GM18520 (cell line): ENCODE results near the gene ALOXE3.

Experiments
- ATAC-seq: cut with Tn5 transposase; IDR thresholded peaks from one replicate; pipeline ENCODE4 v1.9.1; 2021; ENCODE audit not compliant: unreplicated experiment

Gene ALOXE3

DNA sequence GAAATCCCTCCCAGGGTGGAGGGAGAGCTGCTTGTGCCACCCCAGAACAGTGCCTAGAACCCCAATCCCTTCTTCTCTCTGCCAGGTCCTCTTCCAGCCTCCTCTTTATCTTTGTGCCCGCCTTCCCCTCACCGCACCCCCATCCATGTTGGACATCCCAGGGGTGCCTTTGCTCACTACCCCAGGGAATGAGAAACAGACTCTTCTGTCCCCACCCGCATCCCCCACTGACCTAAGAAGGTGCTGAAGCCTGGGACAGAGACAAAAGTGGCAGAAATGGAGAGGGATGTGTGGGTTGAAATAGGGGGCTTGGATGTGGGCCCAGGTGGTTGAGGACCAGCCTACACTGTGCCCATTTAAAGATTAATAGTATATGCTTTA, 62.5 kb downstream of the ALOXE3 start:
- no peak for ATAC-seq

DNA sequence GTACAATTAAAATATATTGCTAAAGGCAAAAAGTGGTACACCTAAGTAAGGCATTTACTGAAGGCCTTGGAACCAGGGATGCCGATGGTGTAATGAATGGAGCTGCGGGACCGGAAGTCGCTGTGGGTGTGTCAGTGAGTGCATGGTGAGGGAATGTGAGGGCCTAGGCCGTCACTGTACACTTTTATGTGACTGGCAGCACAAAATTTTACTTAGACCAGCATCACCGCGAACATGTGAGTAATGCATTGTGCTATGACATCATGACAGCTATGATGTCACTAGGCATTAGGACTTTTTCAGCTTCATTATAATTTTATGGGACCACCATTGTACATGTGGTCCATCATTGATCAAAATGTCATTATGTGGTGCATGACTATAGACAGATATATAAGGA, 64.7 kb downstream of the ALOXE3 start:
- ATAC-seq = no peak

DNA sequence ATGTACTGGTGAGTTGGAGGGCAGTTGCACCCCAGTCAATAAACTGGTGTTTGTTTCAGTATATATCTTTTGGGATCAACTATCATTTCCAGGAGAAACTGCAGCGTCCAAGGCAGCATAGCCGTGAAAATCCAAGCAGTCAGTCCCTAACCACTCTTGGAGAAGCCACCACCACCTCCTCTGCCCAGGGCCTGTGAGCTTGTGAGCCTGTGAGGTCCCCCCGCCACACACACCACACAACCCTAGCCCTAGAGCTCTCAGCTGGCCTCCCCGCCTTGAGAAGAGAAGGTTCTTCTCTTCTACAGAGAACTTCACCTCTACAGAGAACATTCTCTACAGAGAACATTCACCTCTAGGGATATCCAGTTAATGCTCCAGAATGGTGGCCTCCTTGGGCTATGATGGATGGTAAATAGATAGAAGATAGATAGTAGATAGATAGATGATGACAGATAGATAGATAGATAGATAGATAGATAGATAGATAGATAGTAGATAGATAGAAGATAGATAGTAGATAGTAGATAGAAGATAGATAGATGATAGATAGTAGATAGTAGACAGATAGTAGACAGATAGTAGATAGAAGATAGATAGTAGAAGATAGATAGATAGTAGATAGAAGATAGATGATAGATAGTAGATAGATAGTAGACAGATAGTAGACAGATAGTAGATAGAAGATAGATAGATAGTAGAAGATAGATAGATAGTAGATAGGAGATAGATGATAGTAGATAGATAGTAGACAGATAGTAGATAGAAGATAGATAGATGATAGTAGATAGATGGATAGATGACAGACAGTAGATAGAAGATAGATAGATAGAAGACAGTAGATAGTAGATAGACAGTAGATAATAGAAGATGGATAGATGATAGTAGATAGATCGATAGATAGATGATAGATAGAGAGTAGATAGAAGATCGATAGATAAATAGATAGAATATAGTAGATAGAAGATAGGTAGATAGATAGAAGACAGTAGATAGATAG, 65.8 kb downstream of the ALOXE3 start:
- ATAC-seq = no peak

DNA sequence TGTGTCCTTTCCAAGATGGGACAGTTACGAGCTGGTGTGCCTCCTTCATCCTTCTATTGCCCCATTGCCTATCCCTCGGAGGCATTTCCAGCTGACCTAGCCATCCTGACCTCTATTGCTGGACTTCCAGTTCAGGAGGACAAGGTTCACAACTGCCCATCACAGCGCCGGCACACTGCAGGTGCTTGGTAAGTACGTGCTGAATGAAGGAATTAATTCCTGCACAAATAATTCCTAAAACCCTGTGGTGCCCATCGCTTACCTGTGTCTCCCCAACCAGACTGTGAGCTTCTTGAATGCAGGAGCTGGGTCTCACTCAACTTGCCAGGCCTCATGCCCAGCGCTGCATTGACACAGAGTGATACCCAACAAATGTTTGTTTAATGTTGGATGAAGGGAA, 66.5 kb downstream of the ALOXE3 start:
- ATAC-seq = no peak

DNA sequence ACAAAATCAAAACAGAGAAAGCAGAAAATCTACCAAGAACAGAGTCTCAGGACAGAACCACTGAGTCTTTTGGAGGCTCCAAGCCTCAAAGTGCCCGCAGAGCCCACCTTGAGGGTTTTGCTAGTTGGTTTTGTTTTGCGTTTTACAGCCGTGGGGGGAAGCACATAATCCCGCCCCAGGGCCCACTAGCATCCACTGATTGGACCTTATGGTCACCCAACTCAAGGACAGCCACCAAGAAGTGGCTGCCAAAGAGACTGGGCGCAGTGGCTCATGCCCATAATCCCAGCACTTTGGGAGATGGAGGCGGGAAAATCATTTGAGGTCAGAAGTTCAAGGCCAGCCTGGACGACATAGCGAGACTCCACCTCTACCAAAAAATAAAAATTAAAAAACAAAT, 69.6 kb downstream of the ALOXE3 start:
- no peak for ATAC-seq

DNA sequence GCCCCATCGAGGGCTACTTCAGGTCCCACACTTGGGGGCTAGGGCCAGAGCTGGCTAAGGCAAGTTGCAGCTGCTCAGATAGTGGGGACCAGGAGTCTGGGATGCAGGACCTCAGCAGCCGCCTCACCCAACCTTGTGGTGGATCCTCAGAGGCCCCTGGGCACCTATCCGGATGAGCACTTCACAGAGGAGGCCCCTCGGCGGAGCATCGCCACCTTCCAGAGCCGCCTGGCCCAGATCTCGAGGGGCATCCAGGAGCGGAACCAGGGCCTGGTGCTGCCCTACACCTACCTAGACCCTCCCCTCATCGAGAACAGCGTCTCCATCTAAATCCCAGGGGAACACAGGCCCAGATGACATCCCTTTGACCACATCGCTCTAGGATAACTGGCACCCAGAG, 70.1 kb downstream of the ALOXE3 start:
- no peak for ATAC-seq

DNA sequence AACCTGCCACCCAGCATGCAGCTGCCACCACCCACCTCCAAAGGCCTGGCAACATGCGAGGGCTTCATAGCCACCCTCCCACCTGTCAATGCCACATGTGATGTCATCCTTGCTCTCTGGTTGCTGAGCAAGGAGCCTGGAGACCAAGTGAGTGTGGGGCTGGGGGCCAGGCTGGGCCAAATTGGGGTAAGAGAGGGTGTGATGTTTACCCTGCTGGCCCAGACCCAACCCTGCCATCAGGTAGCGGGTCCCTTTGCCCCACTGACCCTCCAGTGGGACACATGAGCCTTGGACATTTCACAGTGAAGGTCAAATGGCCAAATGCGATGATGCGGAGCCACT, 70.6 kb downstream of the ALOXE3 start:
- ATAC-seq = no peak

DNA sequence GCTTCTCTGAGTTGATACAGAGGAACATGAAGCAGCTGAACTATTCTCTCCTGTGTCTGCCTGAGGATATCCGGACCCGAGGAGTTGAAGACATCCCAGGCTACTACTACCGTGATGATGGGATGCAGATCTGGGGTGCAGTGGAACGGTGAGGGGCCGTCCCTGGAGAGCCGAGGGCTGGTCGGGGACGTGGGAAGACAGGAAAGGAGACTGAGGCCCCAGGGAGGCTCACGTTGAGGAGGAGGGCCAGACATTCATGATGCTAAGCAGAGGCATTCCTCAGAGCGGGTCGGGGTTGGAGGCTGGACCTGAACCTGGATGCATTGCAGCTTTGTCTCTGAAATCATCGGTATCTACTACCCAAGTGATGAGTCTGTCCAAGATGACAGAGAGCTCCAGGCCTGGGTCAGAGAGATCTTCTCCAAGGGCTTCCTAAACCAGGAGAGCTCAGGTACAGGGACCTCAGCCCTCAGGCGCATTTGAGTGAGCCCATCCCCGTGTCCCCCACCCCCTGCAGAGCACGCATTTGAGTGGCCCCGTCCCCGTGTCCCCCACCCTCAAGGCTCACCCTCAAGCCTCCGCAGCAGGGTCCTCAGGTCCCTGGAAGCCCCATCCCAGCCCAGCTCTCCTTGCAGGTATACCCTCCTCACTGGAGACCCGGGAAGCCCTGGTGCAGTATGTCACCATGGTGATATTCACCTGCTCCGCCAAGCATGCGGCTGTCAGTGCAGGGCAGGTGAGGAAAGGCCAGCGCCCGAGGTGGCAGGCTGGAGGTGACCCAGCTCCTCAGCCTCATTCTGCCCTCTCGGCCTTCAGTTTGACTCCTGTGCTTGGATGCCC, 71.2 kb downstream of the ALOXE3 start:
- no peak for ATAC-seq

DNA sequence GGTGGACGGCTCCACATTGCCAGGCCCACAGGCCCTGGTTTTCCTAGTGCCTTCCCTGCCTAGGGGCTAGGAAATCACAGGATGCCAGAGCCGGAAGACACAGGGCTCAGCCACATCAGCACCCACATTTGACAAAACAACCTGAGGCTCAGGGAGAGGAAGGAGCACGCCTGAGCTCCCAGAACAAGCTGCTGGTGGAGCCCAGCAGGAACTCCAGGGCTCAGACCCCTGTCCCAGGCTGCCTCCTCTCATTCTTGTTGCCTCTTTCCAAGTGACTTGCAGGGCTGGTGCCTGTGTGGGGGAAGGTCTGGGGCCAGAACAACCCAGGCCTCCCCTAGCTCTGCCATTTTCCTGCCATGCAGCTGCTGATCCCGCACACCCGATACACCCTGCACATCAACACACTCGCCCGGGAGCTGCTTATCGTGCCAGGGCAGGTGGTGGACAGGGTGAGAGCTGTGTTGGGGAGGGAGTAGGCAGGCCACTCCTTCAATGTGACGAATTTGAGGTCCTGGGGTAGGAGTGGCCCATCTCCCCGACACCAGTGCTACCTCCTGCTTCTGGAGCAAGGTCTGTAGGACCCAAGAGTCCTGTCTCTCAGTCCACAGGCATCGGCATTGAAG, 71.9 kb downstream of the ALOXE3 start:
- ATAC-seq = no peak
